HFFc6 (cell line): ENCODE data around the gene LPA. TPM values are rescaled to one million over a fixed set of nuclear protein-coding genes. Genes with fewer than 3 reads are reported as not detected.
"Not testable (repeated sequence)": the region's sequence is repeated elsewhere in the genome, so short reads cannot be mapped to it uniquely, and the experiment has no call there.

Source experiments
- DNase-seq: peaks from one replicate; pipeline ENCODE4 v3.0.0-alpha.2; 2018
- H3K27ac Mint-ChIP-seq: 2 replicates; pipeline ENCODE4 v1.8.0; 2020; ENCODE audit warnings: mild to moderate bottlenecking, mixed read lengths
- H3K27me3 Mint-ChIP-seq: 2 replicates; pipeline ENCODE4 v1.8.0; 2021; ENCODE audit warnings: mild to moderate bottlenecking, moderate library complexity, mixed read lengths; ENCODE audit not compliant: insufficient read depth
- H3K36me3 Mint-ChIP-seq: 2 replicates; pipeline ENCODE4 v1.8.0; 2021; ENCODE audit warnings: low read depth, mixed read lengths
- H3K4me1 Mint-ChIP-seq: 2 replicates; pipeline ENCODE4 v1.8.0; 2020; ENCODE audit warnings: low read depth, mixed read lengths
- H3K4me3 Mint-ChIP-seq: 2 replicates; pipeline ENCODE4 v1.8.0; 2020; ENCODE audit warnings: mild to moderate bottlenecking, moderate library complexity, mixed read lengths
- H3K9me3 Mint-ChIP-seq: 2 replicates; pipeline ENCODE4 v1.8.0; 2020; ENCODE audit warnings: mild to moderate bottlenecking, mixed read lengths
- long read RNA-seq: library from polyadenylated mRNA; unstranded; transcript quantifications from one replicate; pipeline ENCODE4 v2.0.0, GENCODE V29; 2019
- total RNA-seq, 6 experiments: library from RNA; stranded (reverse); fragmentation: NEBNext Ultra II Directional; extraction: Animal tissue kit (Norgen Biotek cat#: 25700); gene quantifications; 2 replicates in 1 of 6; 3 replicates in 5 of 6; pipeline ENCODE4 v1.2.3, GENCODE V29; 2021
- TF ChIP-seq, protein P1 (sequence below): fragments of 200-600 bp; sonication (generic); IDR thresholded peaks from 2 replicates; pipeline ENCODE4 v1.5.0; 2021; ENCODE audit warnings: antibody characterized with exemption, mild to moderate bottlenecking

LPA gene
- not detected for total RNA-seq
- long read RNA-seq = 0 reads

GRCh38 chr6:160664198-160664597 lies at the start of gene LPA:
TSS of gene LPA (minus strand) at chr6:160664275. CDS start at chr6:160664214, 61 bp downstream.
- DNase-seq, H3K4me1 Mint-ChIP-seq, H3K27ac Mint-ChIP-seq, H3K27me3 Mint-ChIP-seq, H3K36me3 Mint-ChIP-seq, H3K4me3 Mint-ChIP-seq: not testable (repeated sequence)
- H3K9me3 Mint-ChIP-seq = peaks cover 24% of the 10 kb centered on the region

- not testable (repeated sequence) for H3K4me1 Mint-ChIP-seq, H3K4me3 Mint-ChIP-seq, H3K36me3 Mint-ChIP-seq, H3K27me3 Mint-ChIP-seq, DNase-seq, H3K27ac Mint-ChIP-seq
- peaks cover 28% of the 10 kb centered on the region for H3K9me3 Mint-ChIP-seq
Observed at GRCh38 chr6:160708993-160709392, 44.9 kb upstream of the LPA start.

- not testable (repeated sequence) for H3K27me3 Mint-ChIP-seq, H3K4me3 Mint-ChIP-seq, H3K4me1 Mint-ChIP-seq, DNase-seq, H3K27ac Mint-ChIP-seq, H3K36me3 Mint-ChIP-seq
- peaks cover 37% of the 10 kb centered on the region for H3K9me3 Mint-ChIP-seq
Observed at GRCh38 chr6:160704688-160705087, 40.6 kb upstream of the LPA start.

DNA sequence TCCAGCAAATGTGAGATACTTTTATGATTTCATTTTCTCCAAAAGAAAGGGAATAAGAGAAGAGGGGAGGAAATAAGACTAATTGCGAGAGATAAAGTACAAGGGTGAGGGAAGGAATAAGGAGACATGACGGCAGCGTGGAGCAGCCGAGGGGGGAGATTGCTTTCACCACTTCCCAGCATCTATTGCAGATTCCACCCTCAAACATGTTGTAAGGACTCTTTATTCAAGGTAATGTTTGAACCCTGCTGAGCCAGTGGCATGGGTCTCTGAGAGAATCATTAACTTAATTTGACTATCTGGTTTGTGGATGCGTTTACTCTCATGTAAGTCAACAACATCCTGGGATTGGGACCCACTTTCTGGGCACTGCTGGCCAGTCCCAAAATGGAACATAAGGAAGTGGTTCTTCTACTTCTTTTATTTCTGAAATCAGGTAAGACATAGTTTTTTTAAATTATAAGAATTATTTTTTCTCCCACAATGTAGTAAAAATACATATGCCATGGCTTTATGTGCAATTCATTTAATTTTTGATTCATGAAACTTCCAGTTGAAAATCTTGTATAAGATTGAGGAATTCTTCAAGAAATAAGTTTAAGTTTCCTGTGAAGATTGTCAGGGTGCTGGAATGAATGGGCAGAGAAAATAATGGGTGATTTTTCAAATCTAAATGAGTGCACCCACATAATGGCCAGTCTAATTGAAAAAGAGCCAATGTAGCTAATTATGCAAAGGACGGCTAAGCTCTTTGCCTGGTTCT lies 38.0 kb upstream of the LPA start, which contains the start of gene PLG:
Gene PLG (plus strand): TSS at position 327 of the 763 bp plus-strand sequence. CDS start 61 bp downstream, at position 388.
- not testable (repeated sequence) for DNase-seq, H3K27me3 Mint-ChIP-seq, H3K4me3 Mint-ChIP-seq, H3K27ac Mint-ChIP-seq, H3K36me3 Mint-ChIP-seq, H3K4me1 Mint-ChIP-seq
- H3K9me3 Mint-ChIP-seq = peaks cover 40% of the 10 kb centered on the region

DNA sequence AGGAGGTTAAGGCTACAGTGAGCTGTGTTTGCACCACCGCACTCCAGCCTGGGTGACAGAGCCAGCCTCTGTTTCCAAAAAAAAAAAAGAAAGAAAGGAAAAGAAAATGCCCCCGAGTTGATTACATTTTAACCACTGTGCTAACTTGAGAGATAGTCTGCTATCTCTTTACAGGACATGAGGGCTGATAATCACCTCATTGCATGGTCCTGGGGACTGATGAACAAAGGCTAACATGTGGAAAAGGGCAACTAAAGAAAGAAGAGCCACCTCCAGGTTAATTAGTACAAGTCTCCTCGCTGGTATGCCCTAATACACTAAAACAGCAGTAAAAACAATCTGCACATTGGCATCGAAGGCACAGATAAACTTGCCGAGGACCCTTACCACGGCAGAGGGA lies 33.8 kb upstream of the LPA start:
- Mint-ChIP-seq H3K9me3 (peaks cover 47% of the 10 kb centered on the region), H3K27me3 (no peaks in the 10 kb centered on the region), H3K27ac (no peak overlapping the region), H3K36me3 (peaks cover 5% of the 10 kb centered on the region), H3K4me1 (no peaks in the 10 kb centered on the region), H3K4me3 (no peak overlapping the region)
- DNase-seq = no peak
- TF ChIP-seq, protein P1, sequence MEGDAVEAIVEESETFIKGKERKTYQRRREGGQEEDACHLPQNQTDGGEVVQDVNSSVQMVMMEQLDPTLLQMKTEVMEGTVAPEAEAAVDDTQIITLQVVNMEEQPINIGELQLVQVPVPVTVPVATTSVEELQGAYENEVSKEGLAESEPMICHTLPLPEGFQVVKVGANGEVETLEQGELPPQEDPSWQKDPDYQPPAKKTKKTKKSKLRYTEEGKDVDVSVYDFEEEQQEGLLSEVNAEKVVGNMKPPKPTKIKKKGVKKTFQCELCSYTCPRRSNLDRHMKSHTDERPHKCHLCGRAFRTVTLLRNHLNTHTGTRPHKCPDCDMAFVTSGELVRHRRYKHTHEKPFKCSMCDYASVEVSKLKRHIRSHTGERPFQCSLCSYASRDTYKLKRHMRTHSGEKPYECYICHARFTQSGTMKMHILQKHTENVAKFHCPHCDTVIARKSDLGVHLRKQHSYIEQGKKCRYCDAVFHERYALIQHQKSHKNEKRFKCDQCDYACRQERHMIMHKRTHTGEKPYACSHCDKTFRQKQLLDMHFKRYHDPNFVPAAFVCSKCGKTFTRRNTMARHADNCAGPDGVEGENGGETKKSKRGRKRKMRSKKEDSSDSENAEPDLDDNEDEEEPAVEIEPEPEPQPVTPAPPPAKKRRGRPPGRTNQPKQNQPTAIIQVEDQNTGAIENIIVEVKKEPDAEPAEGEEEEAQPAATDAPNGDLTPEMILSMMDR = no peak

- H3K4me3 Mint-ChIP-seq, H3K4me1 Mint-ChIP-seq, H3K27ac Mint-ChIP-seq, H3K27me3 Mint-ChIP-seq, DNase-seq, H3K36me3 Mint-ChIP-seq: not testable (repeated sequence)
- H3K9me3 Mint-ChIP-seq = peaks cover 47% of the 10 kb centered on the region
Observed at GRCh38 chr6:160696884-160697283, 32.8 kb upstream of the LPA start.

DNA sequence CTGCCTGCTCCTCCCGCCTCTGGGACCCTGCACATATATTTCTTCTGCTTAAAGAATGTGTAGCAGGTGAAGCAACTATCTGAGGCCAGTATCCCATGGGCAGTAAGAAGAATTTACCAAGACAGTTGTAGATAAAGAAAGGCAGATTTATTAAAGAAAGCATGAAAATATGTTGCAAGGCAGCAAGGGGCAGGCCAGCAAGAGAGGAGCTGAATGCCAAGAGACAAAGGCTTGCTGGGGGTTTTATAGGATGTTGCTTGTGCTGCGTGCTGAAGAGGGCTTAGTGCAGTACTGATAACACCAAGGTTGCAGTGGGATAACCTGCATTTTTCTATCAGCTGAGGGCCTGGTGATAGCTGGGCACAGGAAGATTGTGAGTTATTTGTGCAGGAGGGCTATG lies 31.5 kb upstream of the LPA start:
- peaks cover 51% of the 10 kb centered on the region for H3K9me3 Mint-ChIP-seq
- H3K4me1 Mint-ChIP-seq, H3K36me3 Mint-ChIP-seq, H3K4me3 Mint-ChIP-seq, H3K27ac Mint-ChIP-seq, H3K27me3 Mint-ChIP-seq, DNase-seq: not testable (repeated sequence)

DNA sequence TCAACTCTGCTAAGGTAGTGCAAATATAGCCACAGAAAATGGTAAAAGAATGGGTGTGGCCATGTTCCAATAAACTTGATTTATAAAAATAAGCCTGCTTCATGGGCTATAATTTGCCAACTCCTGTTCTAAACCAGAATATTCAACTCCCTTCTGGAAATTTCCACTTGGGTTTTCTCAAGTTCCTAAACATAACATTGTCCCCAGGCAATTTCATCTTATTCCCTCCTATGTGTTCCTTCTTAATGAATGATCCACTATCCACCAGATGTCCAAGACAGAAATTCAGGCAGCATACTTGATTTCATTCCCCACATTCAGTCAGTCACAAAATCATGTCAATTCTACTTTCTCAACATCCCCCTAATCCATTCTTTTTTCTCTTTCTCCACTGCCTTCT lies 30.9 kb upstream of the LPA start:
- not testable (repeated sequence) for H3K36me3 Mint-ChIP-seq, H3K4me1 Mint-ChIP-seq, H3K4me3 Mint-ChIP-seq, H3K27me3 Mint-ChIP-seq, H3K27ac Mint-ChIP-seq
- peak; percentile 7 for DNase-seq
- peaks cover 57% of the 10 kb centered on the region for H3K9me3 Mint-ChIP-seq

- no peaks in the 10 kb centered on the region for H3K4me1 Mint-ChIP-seq
- no peak overlapping the region for H3K27ac Mint-ChIP-seq
- TF ChIP-seq, protein P1 = no peak
- no peak overlapping the region for H3K4me3 Mint-ChIP-seq
- no peak for DNase-seq
- H3K9me3 Mint-ChIP-seq = peaks cover 50% of the 10 kb centered on the region
- peaks cover 11% of the 10 kb centered on the region for H3K36me3 Mint-ChIP-seq
- no peaks in the 10 kb centered on the region for H3K27me3 Mint-ChIP-seq
Observed at GRCh38 chr6:160692369-160692959, 28.4 kb upstream of the LPA start.
